HL-60/S4 (cell line): Measurements from ENCODE around the gene DEFB112.

ENCODE experiments used
- in situ Hi-C: fragments of 300-500 bp; cut with MboI; formaldehyde crosslinking; loops from 2 replicates; pipeline ENCODE4 v1.14.3; 2022; ENCODE audit warnings: low sequenced_read_pairs

DEFB112 gene

DNA sequence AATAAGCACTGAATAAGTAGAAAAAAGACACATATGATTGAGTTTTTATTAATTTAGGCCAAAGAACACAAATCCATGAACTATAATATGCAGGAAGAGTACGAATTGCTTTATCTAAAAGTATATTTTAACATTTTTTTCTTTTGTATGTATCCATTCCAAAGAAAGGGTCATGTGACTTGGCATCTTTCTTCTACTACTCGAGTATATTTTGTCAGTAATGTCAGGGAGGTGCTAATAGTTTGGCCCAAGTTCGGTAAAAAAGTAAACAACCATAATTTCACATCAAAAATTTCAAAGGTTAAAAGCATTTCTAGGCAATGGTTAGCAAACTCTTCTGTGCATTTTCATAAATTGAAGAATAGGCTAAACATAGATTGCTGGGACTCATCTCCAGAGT is 46.6 kb downstream of the DEFB112 start:
- in situ Hi-C loops = no loop called here

GRCh38 chr6:49995278-49995677 is 54.5 kb downstream of the DEFB112 start:
- in situ Hi-C loops = no loop called here
